Large intestine (tissue), 12 donors: ENCODE results near the gene LRRC41. TPM values are rescaled to one million over a fixed set of nuclear protein-coding genes. Genes with fewer than 3 reads are reported as not detected.

Experiments used
- DNase-seq, 2 donors: peaks; one replicate each; pipeline versions ENCODE4 v3.0.0 to v3.0.0-alpha.2; 2013
- H3K27ac ChIP-seq: one replicate; pipeline ENCODE4 v1.5.1; 2013; ENCODE audit warnings: low read length
- H3K27me3 ChIP-seq: 2 replicates; pipeline ENCODE4 v1.6.1; 2013; ENCODE audit warnings: low read length; ENCODE audit not compliant: control insufficient read depth, insufficient read depth
- H3K36me3 ChIP-seq: 2 replicates; pipeline ENCODE4 v1.6.1; 2013; ENCODE audit warnings: low read length; ENCODE audit not compliant: control insufficient read depth, insufficient read depth
- H3K4me1 ChIP-seq: one replicate; pipeline ENCODE4 v1.6.1; 2013; ENCODE audit warnings: low read length; ENCODE audit not compliant: control insufficient read depth, insufficient read depth
- H3K4me3 ChIP-seq: one replicate; pipeline ENCODE4 v1.5.1; 2013; ENCODE audit warnings: low read length
- H3K9me3 ChIP-seq: one replicate; pipeline ENCODE4 v1.6.1; 2013; ENCODE audit warnings: mild to moderate bottlenecking, low read depth, low read length, moderate library complexity; ENCODE audit not compliant: control insufficient read depth
- WGBS: methylation state at CpG from one replicate; pipeline ENCODE4 v1.1.5; 2013; ENCODE audit warnings: low lambda C conversion rate; ENCODE audit not compliant: insufficient coverage; 5-methylcytosine and 5-hydroxymethylcytosine counted together
- long read RNA-seq, 11 donors: transcript quantifications; one replicate each; lab custom pipeline, GENCODE V29; 2026
- polyA plus RNA-seq: library from polyadenylated mRNA; unstranded; fragments of 120-200 nt; gene quantifications from one replicate; pipeline ENCODE4 v1.2.1, GENCODE V29; 2013

Gene LRRC41, protein sequence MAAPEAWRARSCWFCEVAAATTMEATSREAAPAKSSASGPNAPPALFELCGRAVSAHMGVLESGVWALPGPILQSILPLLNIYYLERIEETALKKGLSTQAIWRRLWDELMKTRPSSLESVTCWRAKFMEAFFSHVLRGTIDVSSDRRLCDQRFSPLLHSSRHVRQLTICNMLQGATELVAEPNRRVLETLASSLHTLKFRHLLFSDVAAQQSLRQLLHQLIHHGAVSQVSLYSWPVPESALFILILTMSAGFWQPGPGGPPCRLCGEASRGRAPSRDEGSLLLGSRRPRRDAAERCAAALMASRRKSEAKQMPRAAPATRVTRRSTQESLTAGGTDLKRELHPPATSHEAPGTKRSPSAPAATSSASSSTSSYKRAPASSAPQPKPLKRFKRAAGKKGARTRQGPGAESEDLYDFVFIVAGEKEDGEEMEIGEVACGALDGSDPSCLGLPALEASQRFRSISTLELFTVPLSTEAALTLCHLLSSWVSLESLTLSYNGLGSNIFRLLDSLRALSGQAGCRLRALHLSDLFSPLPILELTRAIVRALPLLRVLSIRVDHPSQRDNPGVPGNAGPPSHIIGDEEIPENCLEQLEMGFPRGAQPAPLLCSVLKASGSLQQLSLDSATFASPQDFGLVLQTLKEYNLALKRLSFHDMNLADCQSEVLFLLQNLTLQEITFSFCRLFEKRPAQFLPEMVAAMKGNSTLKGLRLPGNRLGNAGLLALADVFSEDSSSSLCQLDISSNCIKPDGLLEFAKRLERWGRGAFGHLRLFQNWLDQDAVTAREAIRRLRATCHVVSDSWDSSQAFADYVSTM
- 68.4 TPM for polyA plus RNA-seq
- long read RNA-seq, donor 1, full-length matches to known transcripts = 9 of 14 reads
- long read RNA-seq, donor 1, partial matches to known transcripts = 5 of 14 reads
- long read RNA-seq, donor 1, other reads (novel, unspliced or antisense) = 0 of 14 reads
- long read RNA-seq, donor 2, full-length matches to known transcripts = 10 of 66 reads
- long read RNA-seq, donor 2, partial matches to known transcripts = 56 of 66 reads
- long read RNA-seq, donor 2, other reads (novel, unspliced or antisense) = 0 of 66 reads
- long read RNA-seq, donor 3 = 0 reads
- long read RNA-seq, donor 4, full-length matches to known transcripts = 1 of 1 reads
- long read RNA-seq, donor 4, partial matches to known transcripts = 0 of 1 reads
- long read RNA-seq, donor 4, other reads (novel, unspliced or antisense) = 0 of 1 reads
- long read RNA-seq, donor 5, full-length matches to known transcripts = 15 of 34 reads
- long read RNA-seq, donor 5, partial matches to known transcripts = 19 of 34 reads
- long read RNA-seq, donor 5, other reads (novel, unspliced or antisense) = 0 of 34 reads
- long read RNA-seq, donor 6, full-length matches to known transcripts = 23 of 46 reads
- long read RNA-seq, donor 6, partial matches to known transcripts = 18 of 46 reads
- long read RNA-seq, donor 6, other reads (novel, unspliced or antisense) = 5 of 46 reads
- long read RNA-seq, donor 7, full-length matches to known transcripts = 9 of 14 reads
- long read RNA-seq, donor 7, partial matches to known transcripts = 5 of 14 reads
- long read RNA-seq, donor 7, other reads (novel, unspliced or antisense) = 0 of 14 reads
- long read RNA-seq, donor 8, full-length matches to known transcripts = 19 of 1,264 reads
- long read RNA-seq, donor 8, partial matches to known transcripts = 222 of 1,264 reads
- long read RNA-seq, donor 8, other reads (novel, unspliced or antisense) = 1,023 of 1,264 reads
- long read RNA-seq, donor 9, full-length matches to known transcripts = 8 of 17 reads
- long read RNA-seq, donor 9, partial matches to known transcripts = 9 of 17 reads
- long read RNA-seq, donor 9, other reads (novel, unspliced or antisense) = 0 of 17 reads
- long read RNA-seq, donor 10, full-length matches to known transcripts = 14 of 35 reads
- long read RNA-seq, donor 10, partial matches to known transcripts = 21 of 35 reads
- long read RNA-seq, donor 10, other reads (novel, unspliced or antisense) = 0 of 35 reads
- long read RNA-seq, donor 11, full-length matches to known transcripts = 11 of 29 reads
- long read RNA-seq, donor 11, partial matches to known transcripts = 18 of 29 reads
- long read RNA-seq, donor 11, other reads (novel, unspliced or antisense) = 0 of 29 reads

DNA sequence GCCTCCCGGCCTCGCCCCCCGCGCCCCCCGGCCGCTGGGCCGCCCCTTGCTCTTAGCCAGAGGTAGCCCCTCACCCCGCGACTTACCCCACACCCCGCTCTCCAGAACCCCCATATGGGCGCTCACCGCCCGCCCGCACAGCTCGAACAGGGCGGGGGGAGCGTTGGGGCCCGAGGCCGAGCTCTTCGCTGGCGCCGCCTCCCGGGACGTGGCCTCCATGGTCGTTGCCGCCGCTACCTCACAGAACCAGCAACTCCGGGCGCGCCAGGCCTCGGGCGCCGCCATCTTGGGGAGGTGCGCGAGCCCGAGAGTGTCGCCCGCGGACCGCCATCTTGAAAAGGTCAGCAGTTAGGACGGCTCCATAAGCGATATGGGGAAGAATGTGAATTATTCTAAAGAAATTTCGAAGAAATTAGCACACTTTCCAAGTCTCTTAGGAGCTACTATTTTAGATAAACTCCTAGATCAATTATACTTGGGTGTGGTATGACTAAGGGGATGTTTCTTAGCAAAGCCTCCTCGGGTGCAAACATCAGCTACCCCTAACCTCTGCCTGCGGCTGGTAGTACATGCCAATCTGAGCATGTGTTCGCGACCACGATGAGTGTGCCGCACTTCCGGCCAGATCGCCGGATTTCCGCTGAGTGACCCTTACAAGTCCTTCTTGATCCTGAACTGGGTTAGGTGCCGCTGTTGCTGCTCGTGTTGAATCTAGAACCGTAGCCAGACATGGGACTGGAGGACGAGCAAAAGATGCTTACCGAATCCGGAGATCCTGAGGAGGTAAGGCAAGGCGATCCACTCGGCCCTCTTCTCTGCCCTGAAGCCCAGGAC, at the start of gene LRRC41, which contains the start of gene UQCRH:
LRRC41 (minus strand) TSS at position 579 of the 834 bp plus-strand sequence; CDS start at position 285, 294 bp downstream.
UQCRH (plus strand) TSS at position 661 of the 834 bp plus-strand sequence; CDS start at position 730, 69 bp downstream.
- Histone ChIP-seq H3K4me3 (peak within 1 kb of the TSS; percentile 90), H3K9me3 (no peaks in the 10 kb centered on the region), H3K36me3 (peaks cover 4% of the 10 kb centered on the region), H3K27me3 (no peaks in the 10 kb centered on the region), H3K27ac (peak within 1 kb of the TSS; percentile 98), H3K4me1 (peaks cover 18% of the 10 kb centered on the region)
- DNase-seq = peak; percentile 96 to 97
- no CpG with 5 or more reads among the region's 61 CpGs for WGBS

DNA sequence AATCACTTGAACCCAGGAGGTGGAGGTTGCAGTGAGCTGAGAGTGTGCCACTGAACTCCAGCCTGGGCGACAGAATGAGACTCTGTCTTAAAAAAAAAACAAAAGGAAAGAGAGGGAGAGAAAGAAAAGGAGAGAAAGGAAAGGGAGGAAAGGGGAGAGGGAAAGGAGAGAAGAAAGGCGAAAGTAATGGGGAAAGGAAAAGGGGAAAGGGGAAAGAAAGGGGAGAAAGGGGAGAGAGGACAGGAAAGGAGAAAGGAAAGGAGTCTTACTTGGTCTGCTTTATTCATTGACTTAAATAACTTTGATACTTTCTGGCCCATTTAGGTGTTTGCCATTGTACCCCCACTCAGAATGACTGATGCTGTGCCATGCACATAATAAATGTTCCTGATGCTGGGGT, 48.9 kb upstream of the LRRC41 start:
- 100% methylated on average over 2 of the region's 2 CpGs for WGBS
- Histone ChIP-seq H3K36me3 (peaks cover 55% of the 10 kb centered on the region), H3K4me3 (no peak overlapping the region), H3K4me1 (no peaks in the 10 kb centered on the region), H3K27ac (no peak overlapping the region), H3K9me3 (no peaks in the 10 kb centered on the region), H3K27me3 (no peaks in the 10 kb centered on the region)
- DNase-seq = no peak

GRCh38 chr1:46345281-46345680, 41.9 kb upstream of the LRRC41 start:
- H3K9me3 ChIP-seq = no peaks in the 10 kb centered on the region
- no peaks in the 10 kb centered on the region for H3K27me3 ChIP-seq
- no peak overlapping the region for H3K4me3 ChIP-seq
- peaks cover 37% of the 10 kb centered on the region for H3K36me3 ChIP-seq
- H3K4me1 ChIP-seq = peaks cover 31% of the 10 kb centered on the region
- H3K27ac ChIP-seq = no peak overlapping the region
- DNase-seq = peak; percentile 18 to 33

DNA sequence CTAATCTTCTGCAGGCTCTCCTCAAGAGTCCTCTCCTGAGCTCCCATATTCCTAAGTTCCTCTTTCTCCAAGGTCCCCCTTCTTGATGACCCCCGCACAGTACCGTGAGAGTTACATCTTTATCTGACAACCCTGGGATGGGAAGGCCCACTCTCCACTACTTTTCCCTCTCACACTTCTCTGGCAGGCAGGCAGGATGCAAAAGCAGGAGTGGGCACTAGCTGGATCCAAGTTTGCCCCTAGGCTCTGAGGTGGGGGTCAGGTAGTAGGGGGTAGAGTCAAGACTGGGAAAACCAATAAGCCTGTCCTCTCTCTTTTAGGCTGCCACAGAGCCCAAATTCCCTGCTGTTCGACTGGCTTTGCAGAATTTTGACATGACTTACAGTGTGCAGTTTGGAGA, 41.1 kb upstream of the LRRC41 start:
- H3K9me3 ChIP-seq = no peaks in the 10 kb centered on the region
- no peak overlapping the region for H3K27ac ChIP-seq
- peaks cover 29% of the 10 kb centered on the region for H3K36me3 ChIP-seq
- no peaks in the 10 kb centered on the region for H3K27me3 ChIP-seq
- DNase-seq = no peak
- no peak overlapping the region for H3K4me3 ChIP-seq
- H3K4me1 ChIP-seq = peaks cover 34% of the 10 kb centered on the region
- no CpG with 5 or more reads among the region's 3 CpGs for WGBS

DNA sequence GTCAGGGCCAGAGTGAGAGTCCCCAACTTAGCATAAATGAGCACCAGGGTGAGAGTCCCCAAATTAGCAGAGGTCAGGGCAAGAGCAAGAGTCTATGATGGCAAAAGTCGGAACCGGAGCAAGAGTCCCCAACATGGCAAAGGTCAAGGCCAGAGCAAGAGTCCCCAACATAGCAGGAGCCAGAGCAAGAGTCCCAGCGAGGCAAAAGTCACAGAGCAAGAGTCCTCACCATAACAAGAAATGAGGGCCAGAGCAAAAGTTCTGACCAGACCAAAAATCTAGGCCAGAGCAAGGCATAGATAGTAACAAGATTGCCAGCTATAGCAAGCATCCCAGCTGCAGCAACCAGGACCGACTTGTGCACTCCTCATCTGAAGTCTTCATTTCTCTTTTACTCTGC, 40.3 kb upstream of the LRRC41 start:
- DNase-seq = no peak
- Histone ChIP-seq H3K9me3 (no peaks in the 10 kb centered on the region), H3K36me3 (peaks cover 25% of the 10 kb centered on the region), H3K27ac (peak overlapping the region; percentile 16), H3K4me3 (no peak overlapping the region), H3K4me1 (peaks cover 34% of the 10 kb centered on the region), H3K27me3 (no peaks in the 10 kb centered on the region)
- 73% methylated on average over 3 of the region's 4 CpGs for WGBS

DNA sequence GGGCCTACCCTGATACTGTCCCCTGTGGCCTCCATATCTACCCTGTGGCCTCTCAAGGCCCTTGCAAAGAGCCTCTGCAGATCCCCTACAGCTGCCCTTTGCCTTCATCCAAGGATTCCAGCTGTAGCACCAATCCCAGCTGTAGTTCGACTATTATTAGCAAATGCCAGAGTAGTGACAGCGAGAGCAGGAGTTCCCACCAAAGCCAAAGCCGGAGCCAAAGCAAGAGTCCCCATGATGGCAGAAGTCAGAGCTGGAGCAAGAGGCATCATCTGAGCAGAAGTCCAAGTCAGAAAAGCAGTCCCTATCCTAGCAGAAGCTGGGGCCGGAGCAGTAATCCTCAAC, 39.9 kb upstream of the LRRC41 start:
- Histone ChIP-seq H3K36me3 (peaks cover 25% of the 10 kb centered on the region), H3K4me3 (no peak overlapping the region), H3K4me1 (peaks cover 34% of the 10 kb centered on the region), H3K27ac (peak overlapping the region; percentile 16), H3K27me3 (no peaks in the 10 kb centered on the region), H3K9me3 (no peaks in the 10 kb centered on the region)
- WGBS = no CpG with 5 or more reads among the region's 4 CpGs
- peak; percentile 15 to 66 for DNase-seq

DNA sequence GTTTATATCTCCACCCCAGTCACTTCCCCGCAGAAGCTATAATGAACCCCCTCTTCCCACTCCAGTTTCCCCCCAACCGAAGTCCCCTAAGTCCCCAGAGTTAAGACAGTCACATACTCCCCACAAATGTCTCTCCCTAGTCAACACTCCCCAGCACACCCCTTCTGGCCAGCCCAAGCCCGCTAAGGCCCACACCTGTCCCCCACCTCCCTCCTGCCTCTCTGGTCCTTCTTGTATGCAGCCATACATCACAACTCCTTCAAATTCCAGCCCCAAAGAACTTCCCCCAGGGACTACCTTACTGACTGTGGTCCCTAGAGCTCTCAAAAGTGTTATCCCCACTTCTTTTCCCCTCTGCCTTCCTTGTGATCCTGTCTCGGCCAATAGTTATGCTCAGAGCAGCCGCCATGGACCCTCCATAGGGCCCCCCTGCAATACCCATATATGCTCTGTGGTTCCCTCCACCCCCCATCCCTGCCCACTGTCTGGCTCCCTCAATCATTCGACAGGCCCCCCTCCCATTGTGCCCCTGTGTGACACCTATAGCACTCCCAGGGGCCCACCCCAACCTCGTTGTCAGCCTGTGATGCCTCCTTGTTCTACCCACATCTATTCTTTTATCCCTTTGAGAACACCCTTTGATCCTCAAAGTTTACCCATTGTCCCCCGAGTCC, 39.4 kb upstream of the LRRC41 start:
- H3K4me3 ChIP-seq = no peak overlapping the region
- peaks cover 34% of the 10 kb centered on the region for H3K4me1 ChIP-seq
- 66% methylated on average over 3 of the region's 8 CpGs for WGBS
- H3K27ac ChIP-seq = peak overlapping the region; percentile 16
- DNase-seq = no peak
- H3K27me3 ChIP-seq = no peaks in the 10 kb centered on the region
- no peaks in the 10 kb centered on the region for H3K9me3 ChIP-seq
- H3K36me3 ChIP-seq = peaks cover 25% of the 10 kb centered on the region

DNA sequence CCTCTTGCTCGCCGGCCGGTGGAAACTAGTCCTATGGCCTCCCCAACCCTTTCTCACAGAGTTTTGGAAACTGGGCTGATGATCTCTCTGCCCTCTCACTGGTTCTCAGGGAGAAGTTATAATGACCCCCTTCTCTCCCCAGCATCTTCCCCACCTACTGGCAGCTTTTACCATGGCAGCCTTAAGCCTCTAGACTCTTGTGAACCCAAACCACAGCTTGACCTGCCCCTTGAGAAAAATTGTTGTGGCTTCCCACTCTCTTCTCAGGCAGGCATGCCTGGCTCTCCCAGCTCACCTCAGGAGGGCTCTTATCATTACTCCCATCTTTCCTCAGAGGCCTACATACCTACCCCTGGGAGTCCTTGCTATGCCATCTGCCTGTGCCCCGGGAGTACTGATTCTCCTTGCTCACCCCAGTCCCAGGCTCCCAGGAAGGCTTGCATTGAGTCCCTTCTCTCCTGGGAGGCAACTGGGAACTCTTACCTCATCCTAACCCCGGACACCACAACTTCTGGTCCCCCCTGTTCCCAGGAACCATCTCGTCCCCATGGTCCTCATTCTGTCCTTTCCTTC, 38.8 kb upstream of the LRRC41 start:
- no peak for DNase-seq
- no peaks in the 10 kb centered on the region for H3K27me3 ChIP-seq
- no peak overlapping the region for H3K4me3 ChIP-seq
- H3K27ac ChIP-seq = peak overlapping the region; percentile 100
- peaks cover 22% of the 10 kb centered on the region for H3K36me3 ChIP-seq
- peaks cover 34% of the 10 kb centered on the region for H3K4me1 ChIP-seq
- H3K9me3 ChIP-seq = no peaks in the 10 kb centered on the region
- WGBS = 100% methylated on average over 1 of the region's 6 CpGs
